OCI-LY7 (cell line): ENCODE measurements around the gene HS3ST3B1. TPM values are rescaled to one million over a fixed set of nuclear protein-coding genes. Genes with fewer than 3 reads are reported as not detected.

Experiments
- BruUV-seq: library from RNA; stranded (reverse); fragments of 400-500 nt; replicated peaks from 2 replicates; lab custom pipeline; 2021; lab: Mats Ljungman, UMichigan
- CTCF ChIA-PET: fragments of 300-600 bp; sonication (Branson Sonifier 250); formaldehyde crosslinking; loops from one replicate; lab custom pipeline; 2022; ENCODE audit warnings: antibody characterized with exemption; ENCODE audit not compliant: unreplicated experiment; lab: Charles Lee
- POLR2A ChIA-PET: fragments of 300-600 bp; sonication (Branson Sonifier 250); formaldehyde crosslinking; loops from one replicate; lab custom pipeline; 2022; ENCODE audit warnings: antibody characterized with exemption; lab: Charles Lee
- DNase-seq: peaks from one replicate; pipeline ENCODE4 v3.0.0-alpha.2; 2015; ENCODE audit warnings: low spot score
- H2AFZ ChIP-seq: fragments of 200-600 bp; sonication (generic), shearing (Covaris generic); 2 replicates; pipeline ENCODE4 v1.6.1; 2014; ENCODE audit warnings: mild to moderate bottlenecking, antibody characterized with exemption, low read length, moderate library complexity
- H3K27ac ChIP-seq: fragments of 200-600 bp; sonication (generic); 2 replicates; pipeline ENCODE4 v1.5.1; 2014; ENCODE audit warnings: mixed run types, low read depth, mild to moderate bottlenecking, moderate library complexity, low read length, inconsistent platforms; ENCODE audit not compliant: poor library complexity, severe bottlenecking
- H3K36me3 ChIP-seq: fragments of 200-600 bp; sonication (generic); 2 replicates; pipeline ENCODE4 v1.6.1; 2014; ENCODE audit warnings: mild to moderate bottlenecking, antibody characterized with exemption, low read length, moderate library complexity, mixed read lengths; ENCODE audit not compliant: insufficient read depth
- H3K4me1 ChIP-seq: fragments of 200-600 bp; sonication (generic); 2 replicates; pipeline ENCODE4 v1.5.1; 2014; ENCODE audit warnings: mild to moderate bottlenecking, low read length; ENCODE audit not compliant: insufficient read depth, poor library complexity, severe bottlenecking
- H3K4me2 ChIP-seq: fragments of 200-600 bp; sonication (generic); 2 replicates; pipeline ENCODE4 v1.6.1; 2014; ENCODE audit warnings: mild to moderate bottlenecking, low read length
- H3K4me3 ChIP-seq: fragments of 200-600 bp; sonication (generic); 2 replicates; pipeline ENCODE4 v1.5.1; 2014; ENCODE audit warnings: mild to moderate bottlenecking, low read depth, low read length; ENCODE audit not compliant: poor library complexity, severe bottlenecking
- H3K79me2 ChIP-seq: fragments of 200-600 bp; sonication (generic); 2 replicates; pipeline ENCODE4 v1.6.1; 2016; ENCODE audit warnings: low read depth, mild to moderate bottlenecking, low read length, moderate library complexity, mixed read lengths; ENCODE audit not compliant: insufficient read depth
- H3K9me2 ChIP-seq: fragments of 200-600 bp; sonication (generic); 2 replicates; pipeline ENCODE4 v1.6.1; 2016; ENCODE audit warnings: mild to moderate bottlenecking, low read length, mixed read lengths; ENCODE audit not compliant: insufficient read depth
- H3K9me3 ChIP-seq: fragments of 200-600 bp; sonication (generic); 2 replicates; pipeline ENCODE4 v1.6.1; 2014; ENCODE audit warnings: mild to moderate bottlenecking, mixed run types, low read length, mixed read lengths
- H4K20me1 ChIP-seq: fragments of 200-600 bp; sonication (generic); 2 replicates; pipeline ENCODE4 v1.6.1; 2014; ENCODE audit warnings: mild to moderate bottlenecking, antibody characterized with exemption, low read length, moderate library complexity, mixed read lengths; ENCODE audit not compliant: insufficient read depth
- CTCF ChIP-seq: fragments of 200-600 bp; sonication (generic); conservative IDR thresholded peaks from 2 replicates; pipeline ENCODE4 v1.5.1; 2014; ENCODE audit warnings: mild to moderate bottlenecking, antibody characterized with exemption, low read length, moderate library complexity, mixed read lengths
- EZH2phosphoT487 ChIP-seq: fragments of 200-600 bp; sonication (generic); IDR thresholded peaks from 2 replicates; pipeline ENCODE4 v1.6.1; 2018; ENCODE audit warnings: low read depth, borderline replicate concordance, mild to moderate bottlenecking, mixed run types, antibody characterized with exemption, low read length, moderate library complexity, mixed read lengths
- intact Hi-C: fragments of 100-400 bp; cut with micrococcal nuclease; formaldehyde crosslinking; loops from one replicate; pipeline ENCODE4 v1.10.0; 2022; ENCODE audit not compliant: unreplicated experiment
- total RNA-seq, 2 experiments: library from RNA; depleted of rRNA in 1 of 2; stranded (reverse); fragments of >200 nt in 1 of 2; shearing (Covaris generic) in 1 of 2; gene quantifications; 2 replicates each; pipeline ENCODE4 v1.2.3, GENCODE V29; 2014 to 2022

The HS3ST3B1 gene
- total RNA-seq, 2 experiments from 2014 or later = 0.03 to 1.6 TPM

- no peaks in the 10 kb centered on the region for H3K36me3 ChIP-seq
- no peaks in the 10 kb centered on the region for H3K9me3 ChIP-seq
- no peaks in the 10 kb centered on the region for H3K9me2 ChIP-seq
- intact Hi-C loops = no loop called here
- no peaks in the 10 kb centered on the region for H3K4me1 ChIP-seq
- no peak for TF ChIP-seq CTCF
- no peak for TF ChIP-seq EZH2phosphoT487
- DNase-seq = no peak
- no peak overlapping the region for H3K27ac ChIP-seq
- POLR2A ChIA-PET = no interaction called here
- H3K4me3 ChIP-seq = no peak overlapping the region
- H3K4me2 ChIP-seq = no peak overlapping the region
- CTCF ChIA-PET = no interaction called here
- BruUV-seq = no TSS peak
- H2AFZ ChIP-seq = no peak overlapping the region
- no peaks in the 10 kb centered on the region for H4K20me1 ChIP-seq
- H3K79me2 ChIP-seq = no peaks in the 10 kb centered on the region
These were observed 15.4 kb downstream of the HS3ST3B1 start for GRCh38 chr17:14316126-14316832.

- CTCF ChIA-PET = no interaction called here
These were observed 16.5 kb downstream of the HS3ST3B1 start for GRCh38 chr17:14317383-14317782.

More at GRCh38 chr17:14317383-14317782, 16.5 kb downstream of the HS3ST3B1 start:
- no peaks in the 10 kb centered on the region for H3K79me2 ChIP-seq
- H3K36me3 ChIP-seq = no peaks in the 10 kb centered on the region
- no peak for DNase-seq
- TF ChIP-seq EZH2phosphoT487 = no peak
- TF ChIP-seq CTCF = no peak
- POLR2A ChIA-PET = no interaction called here
- no TSS peak for BruUV-seq
- no peak overlapping the region for H3K4me2 ChIP-seq
- no peak overlapping the region for H2AFZ ChIP-seq
- no peak overlapping the region for H3K4me3 ChIP-seq
- no peak overlapping the region for H3K27ac ChIP-seq
- H3K9me3 ChIP-seq = no peaks in the 10 kb centered on the region
- no peaks in the 10 kb centered on the region for H3K4me1 ChIP-seq
- no peaks in the 10 kb centered on the region for H3K9me2 ChIP-seq
- intact Hi-C loops = no loop called here
- no peaks in the 10 kb centered on the region for H4K20me1 ChIP-seq
